WTC11 (cell line): ENCODE data around the gene OVCA2. TPM values are rescaled to one million over a fixed set of nuclear protein-coding genes. Genes with fewer than 3 reads are reported as not detected.

Experiments used
- ATAC-seq: fragments of 200-7000 bp; cut with Tn5 transposase; 2 replicates; pipeline ENCODE4 v1.10.0; 2021; ENCODE audit warnings: mild to moderate bottlenecking, moderate library complexity
- CTCF ChIA-PET: fragments of 300-600 bp; sonication (Branson Sonifier 250); formaldehyde crosslinking; loops from one replicate; lab custom pipeline; 2021; ENCODE audit warnings: antibody characterized with exemption; lab: Charles Lee
- POLR2A ChIA-PET: fragments of 350-600 bp; sonication (Branson Sonifier 250); formaldehyde crosslinking; loops from one replicate; lab custom pipeline; 2021; ENCODE audit warnings: antibody characterized with exemption; lab: Charles Lee
- DNase-seq: peaks from one replicate; pipeline ENCODE4 v3.0.0; 2021; ENCODE audit warnings: low spot score
- H3K27ac Mint-ChIP-seq: 2 replicates; pipeline ENCODE4 v1.8.0; 2021; ENCODE audit warnings: mixed read lengths
- H3K27me3 Mint-ChIP-seq: 2 replicates; pipeline ENCODE4 v1.8.0; 2021; ENCODE audit warnings: low read depth, mild to moderate bottlenecking, moderate library complexity, mixed read lengths
- H3K36me3 Mint-ChIP-seq: 2 replicates; pipeline ENCODE4 v1.8.0; 2021; ENCODE audit warnings: mixed read lengths
- H3K4me1 Mint-ChIP-seq: 2 replicates; pipeline ENCODE4 v1.8.0; 2022; ENCODE audit warnings: mixed read lengths
- H3K4me3 Mint-ChIP-seq: 2 replicates; pipeline ENCODE4 v1.8.0; 2021; ENCODE audit warnings: mild to moderate bottlenecking, moderate library complexity, mixed read lengths
- H3K9me3 Mint-ChIP-seq: 2 replicates; pipeline ENCODE4 v1.8.0; 2021; ENCODE audit warnings: mixed read lengths
- AFF4 ChIP-seq: sonication (generic); formaldehyde crosslinking; IDR thresholded peaks from 2 replicates; pipeline ENCODE4 v1.8.1; 2023; ENCODE audit warnings: mild to moderate bottlenecking, missing genetic modification reagents, borderline replicate concordance
- ARID4B ChIP-seq: sonication (generic); formaldehyde crosslinking; IDR thresholded peaks from 2 replicates; pipeline ENCODE4 v1.8.0; 2023; ENCODE audit warnings: missing genetic modification reagents, mild to moderate bottlenecking, borderline replicate concordance
- ATF3 ChIP-seq: sonication (generic); formaldehyde crosslinking; conservative IDR thresholded peaks from 2 replicates; pipeline ENCODE4 v1.8.1; 2022; ENCODE audit warnings: mild to moderate bottlenecking, missing genetic modification reagents
- CTCF ChIP-seq: fragments of 200-600 bp; IDR thresholded peaks from 2 replicates; pipeline ENCODE4 v1.8.0; 2022; ENCODE audit warnings: antibody characterized with exemption
- E2F4 ChIP-seq: sonication (generic); formaldehyde crosslinking; IDR thresholded peaks from 2 replicates; pipeline ENCODE4 v1.8.1; 2022; ENCODE audit warnings: low read depth, mild to moderate bottlenecking, moderate library complexity, missing genetic modification reagents, borderline replicate concordance
- FOXK1 ChIP-seq: sonication (generic); formaldehyde crosslinking; IDR thresholded peaks from 2 replicates; pipeline ENCODE4 v1.8.0; 2022; ENCODE audit warnings: mild to moderate bottlenecking, moderate library complexity, missing genetic modification reagents
- FOXP1 ChIP-seq: sonication (generic); formaldehyde crosslinking; IDR thresholded peaks from 2 replicates; pipeline ENCODE4 v1.8.0; 2022; ENCODE audit warnings: missing genetic modification reagents, mild to moderate bottlenecking, moderate library complexity, borderline replicate concordance
- JUN ChIP-seq: sonication (generic); formaldehyde crosslinking; IDR thresholded peaks from 2 replicates; pipeline ENCODE4 v1.8.0; 2023; ENCODE audit warnings: mild to moderate bottlenecking, missing genetic modification reagents
- MLX ChIP-seq: sonication (generic); formaldehyde crosslinking; IDR thresholded peaks from 2 replicates; pipeline ENCODE4 v1.8.1; 2023; ENCODE audit warnings: mild to moderate bottlenecking, missing genetic modification reagents, moderate library complexity
- MYBL2 ChIP-seq: sonication (generic); formaldehyde crosslinking; IDR thresholded peaks from 2 replicates; pipeline ENCODE4 v1.8.1; 2023; ENCODE audit warnings: mild to moderate bottlenecking, moderate library complexity, missing genetic modification reagents
- NFYB ChIP-seq: sonication (generic); formaldehyde crosslinking; conservative IDR thresholded peaks from 2 replicates; pipeline ENCODE4 v1.8.0; 2022; ENCODE audit warnings: low read depth, missing genetic modification reagents
- TCF7 ChIP-seq: sonication (generic); formaldehyde crosslinking; IDR thresholded peaks from 2 replicates; pipeline ENCODE4 v1.8.0; 2022; ENCODE audit warnings: mild to moderate bottlenecking, low read depth, missing genetic modification reagents, moderate library complexity
- TEAD1 ChIP-seq: sonication (generic); formaldehyde crosslinking; IDR thresholded peaks from 2 replicates; pipeline ENCODE4 v1.8.0; 2022; ENCODE audit warnings: mild to moderate bottlenecking, missing genetic modification reagents
- ZNF138 ChIP-seq: sonication (generic); formaldehyde crosslinking; conservative IDR thresholded peaks from 2 replicates; pipeline ENCODE4 v1.8.1; 2022; ENCODE audit warnings: mild to moderate bottlenecking, moderate library complexity, missing genetic modification reagents
- ZNF219 ChIP-seq: sonication (generic); formaldehyde crosslinking; IDR thresholded peaks from 2 replicates; pipeline ENCODE4 v1.8.0; 2023; ENCODE audit warnings: missing genetic modification reagents, mild to moderate bottlenecking, borderline replicate concordance
- ZNF423 ChIP-seq: fragments of 250-450 bp; sonication (Bioruptor Pico); IDR thresholded peaks from 2 replicates; pipeline ENCODE4 v2.1.2; 2022; ENCODE audit warnings: mild to moderate bottlenecking, moderate library complexity
- total RNA-seq: library from RNA; stranded (reverse); gene quantifications from 3 replicates; pipeline ENCODE4 v1.2.3, GENCODE V29; 2021

Gene OVCA2
- total RNA-seq, 1 experiment from 2014 or later, result 23.5 TPM

GRCh38 chr17:2071024-2071385 lies 29.2 kb downstream of the OVCA2 start (continued):
- TF ChIP-seq E2F4 (CRISPR knock-in tag), result no peak
- TF ChIP-seq MYBL2 (CRISPR knock-in tag), result no peak
- no peak for TF ChIP-seq CTCF
- TF ChIP-seq NFYB (CRISPR knock-in tag), result no peak
- no peak for TF ChIP-seq ZNF138 (CRISPR knock-in tag)

GRCh38 chr17:2071455-2072281 lies 29.8 kb downstream of the OVCA2 start:
- TF ChIP-seq ZNF423 (CRISPR knock-in tag) (no peak), ATF3 (CRISPR knock-in tag) (no peak), TCF7 (CRISPR knock-in tag) (no peak), FOXP1 (no peak), MLX (CRISPR knock-in tag) (no peak), FOXK1 (CRISPR knock-in tag) (no peak), ARID4B (no peak), TEAD1 (CRISPR knock-in tag) (no peak)
- Mint-ChIP-seq H3K9me3 (no peaks in the 10 kb centered on the region), H3K27me3 (no peaks in the 10 kb centered on the region), H3K4me1 (peaks cover 20% of the 10 kb centered on the region), H3K4me3 (no peak overlapping the region), H3K27ac (peak overlapping the region; percentile 24; the same call in 1 of the 2 replicates), H3K36me3 (no peaks in the 10 kb centered on the region; the same call in 1 of the 2 replicates)
- ATAC-seq, result no peak
- no peak for DNase-seq
- POLR2A ChIA-PET, result no interaction called here
- CTCF ChIA-PET, result interaction anchor here (0.5 to 11.0 kb wide), 9 partner anchors 15 to 425 kb away, joined by 3 to 96 read pairs (median 3); partner anchors contain the start of gene HIC1

- no peaks in the 10 kb centered on the region for H3K27me3 Mint-ChIP-seq
- no peak for ATAC-seq
- POLR2A ChIA-PET, result no interaction called here
- no peak for TF ChIP-seq AFF4 (CRISPR knock-in tag)
- TF ChIP-seq ZNF423 (CRISPR knock-in tag), result no peak
- TF ChIP-seq ZNF219 (CRISPR knock-in tag), result no peak
- TF ChIP-seq JUN (CRISPR knock-in tag), result no peak
- H3K4me1 Mint-ChIP-seq, result peaks cover 20% of the 10 kb centered on the region
- CTCF ChIA-PET, result interaction anchor here (1.1 to 3.7 kb wide), 8 partner anchors 16 to 170 kb away, joined by 3 to 21 read pairs (median 10); partner anchors contain the start of gene HIC1
- no peak for DNase-seq
- no peak overlapping the region for H3K27ac Mint-ChIP-seq
- no peaks in the 10 kb centered on the region for H3K9me3 Mint-ChIP-seq
- H3K4me3 Mint-ChIP-seq, result no peak overlapping the region
- peaks cover 8% of the 10 kb centered on the region for H3K36me3 Mint-ChIP-seq
Observed at GRCh38 chr17:2074919-2075318, 33.1 kb downstream of the OVCA2 start.
